Measurements from ENCODE around the gene IL23A.

DNA sequence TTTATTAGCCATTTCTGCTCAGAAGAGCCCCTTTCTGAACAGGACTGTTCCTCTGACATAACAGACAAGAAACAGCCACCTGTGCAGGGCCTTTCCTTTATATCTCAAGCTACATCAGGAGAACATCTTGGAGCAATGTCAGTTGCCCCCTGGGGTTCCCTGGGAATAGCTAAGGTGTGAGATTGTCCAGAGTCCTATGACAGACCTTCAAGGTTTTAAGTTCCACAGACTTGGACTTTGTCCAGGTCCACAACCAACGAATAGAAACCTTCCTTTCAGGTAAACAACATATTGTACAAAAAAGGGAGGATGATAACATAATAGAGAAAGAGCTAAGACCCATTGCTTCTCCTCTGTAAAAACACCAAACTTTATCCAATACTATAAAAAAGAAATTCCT, 2.9 kb downstream of the IL23A start:
- TF ChIP-seq POLR2AphosphoS5 (IDR thresholded peaks at IDR 0.05), result no peak
- TF ChIP-seq, protein P1, sequence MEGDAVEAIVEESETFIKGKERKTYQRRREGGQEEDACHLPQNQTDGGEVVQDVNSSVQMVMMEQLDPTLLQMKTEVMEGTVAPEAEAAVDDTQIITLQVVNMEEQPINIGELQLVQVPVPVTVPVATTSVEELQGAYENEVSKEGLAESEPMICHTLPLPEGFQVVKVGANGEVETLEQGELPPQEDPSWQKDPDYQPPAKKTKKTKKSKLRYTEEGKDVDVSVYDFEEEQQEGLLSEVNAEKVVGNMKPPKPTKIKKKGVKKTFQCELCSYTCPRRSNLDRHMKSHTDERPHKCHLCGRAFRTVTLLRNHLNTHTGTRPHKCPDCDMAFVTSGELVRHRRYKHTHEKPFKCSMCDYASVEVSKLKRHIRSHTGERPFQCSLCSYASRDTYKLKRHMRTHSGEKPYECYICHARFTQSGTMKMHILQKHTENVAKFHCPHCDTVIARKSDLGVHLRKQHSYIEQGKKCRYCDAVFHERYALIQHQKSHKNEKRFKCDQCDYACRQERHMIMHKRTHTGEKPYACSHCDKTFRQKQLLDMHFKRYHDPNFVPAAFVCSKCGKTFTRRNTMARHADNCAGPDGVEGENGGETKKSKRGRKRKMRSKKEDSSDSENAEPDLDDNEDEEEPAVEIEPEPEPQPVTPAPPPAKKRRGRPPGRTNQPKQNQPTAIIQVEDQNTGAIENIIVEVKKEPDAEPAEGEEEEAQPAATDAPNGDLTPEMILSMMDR (IDR thresholded peaks at IDR 0.05), result no peak
